LNCAP (cell line): ENCODE results near the gene PRKAR2B.

ENCODE experiments used
- TF ChIP-seq, protein P1 (sequence below): fragments of 450-650 bp; IDR thresholded peaks from 2 replicates; pipeline ENCODE4 v1.5.1; 2017; ENCODE audit warnings: mild to moderate bottlenecking

PRKAR2B gene

DNA sequence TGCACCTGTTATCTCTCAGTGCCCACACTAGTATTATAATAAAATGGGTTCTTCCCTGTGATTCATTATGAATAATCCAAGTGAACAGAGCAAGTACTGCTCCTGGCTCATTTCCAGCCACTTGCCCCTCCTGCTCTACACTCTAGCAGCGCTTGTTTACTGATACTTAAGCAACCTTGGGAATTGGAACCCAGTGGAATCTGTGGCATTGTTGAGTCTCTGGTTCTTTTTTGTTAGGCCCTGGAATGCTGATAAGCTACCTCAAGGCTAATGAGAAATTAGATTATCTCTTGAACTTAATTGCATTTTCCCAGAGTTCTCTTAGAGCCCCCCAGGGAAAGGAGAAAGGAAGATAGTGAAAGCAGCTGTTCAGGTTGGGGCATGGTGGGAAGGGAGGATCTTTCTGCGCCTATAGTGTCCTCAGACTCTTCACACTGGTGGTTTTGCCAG is 34.0 kb downstream of the PRKAR2B start:
- TF ChIP-seq, protein P1, sequence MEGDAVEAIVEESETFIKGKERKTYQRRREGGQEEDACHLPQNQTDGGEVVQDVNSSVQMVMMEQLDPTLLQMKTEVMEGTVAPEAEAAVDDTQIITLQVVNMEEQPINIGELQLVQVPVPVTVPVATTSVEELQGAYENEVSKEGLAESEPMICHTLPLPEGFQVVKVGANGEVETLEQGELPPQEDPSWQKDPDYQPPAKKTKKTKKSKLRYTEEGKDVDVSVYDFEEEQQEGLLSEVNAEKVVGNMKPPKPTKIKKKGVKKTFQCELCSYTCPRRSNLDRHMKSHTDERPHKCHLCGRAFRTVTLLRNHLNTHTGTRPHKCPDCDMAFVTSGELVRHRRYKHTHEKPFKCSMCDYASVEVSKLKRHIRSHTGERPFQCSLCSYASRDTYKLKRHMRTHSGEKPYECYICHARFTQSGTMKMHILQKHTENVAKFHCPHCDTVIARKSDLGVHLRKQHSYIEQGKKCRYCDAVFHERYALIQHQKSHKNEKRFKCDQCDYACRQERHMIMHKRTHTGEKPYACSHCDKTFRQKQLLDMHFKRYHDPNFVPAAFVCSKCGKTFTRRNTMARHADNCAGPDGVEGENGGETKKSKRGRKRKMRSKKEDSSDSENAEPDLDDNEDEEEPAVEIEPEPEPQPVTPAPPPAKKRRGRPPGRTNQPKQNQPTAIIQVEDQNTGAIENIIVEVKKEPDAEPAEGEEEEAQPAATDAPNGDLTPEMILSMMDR = no peak

DNA sequence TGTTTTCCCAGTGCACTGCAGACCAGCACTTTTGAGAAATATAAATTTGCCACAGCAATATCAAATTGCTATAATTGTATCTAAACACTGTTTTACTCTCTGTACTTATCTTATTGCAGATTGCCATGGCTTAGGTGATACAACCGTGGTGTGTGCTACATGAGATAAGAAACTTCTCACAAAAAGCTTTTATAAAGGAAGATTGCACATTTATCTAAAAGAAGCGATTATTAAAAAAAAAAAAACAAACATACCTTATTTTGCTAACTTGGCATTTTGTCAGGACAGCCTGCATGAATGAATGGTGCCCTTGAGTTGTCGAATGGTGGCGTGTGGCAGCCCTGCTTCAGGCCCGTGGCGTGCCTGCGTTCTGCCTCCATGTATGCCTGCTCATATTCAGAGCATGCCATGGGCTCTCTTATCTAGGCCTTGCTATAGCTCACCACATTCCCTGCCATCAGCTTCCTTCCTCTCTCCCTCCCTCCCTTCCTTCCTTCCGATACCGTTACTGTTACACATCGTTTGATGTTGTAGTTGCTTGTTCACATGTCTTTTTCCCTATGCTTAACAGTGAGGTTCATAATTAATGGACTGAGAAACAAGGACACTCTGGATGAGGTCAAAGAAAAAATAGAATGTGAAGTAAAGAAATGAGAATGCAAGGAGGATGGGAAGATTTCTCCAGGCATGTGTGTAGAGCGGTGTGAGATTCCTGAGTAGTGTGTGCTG is 34.9 kb downstream of the PRKAR2B start:
- TF ChIP-seq, protein P1 = no peak

DNA sequence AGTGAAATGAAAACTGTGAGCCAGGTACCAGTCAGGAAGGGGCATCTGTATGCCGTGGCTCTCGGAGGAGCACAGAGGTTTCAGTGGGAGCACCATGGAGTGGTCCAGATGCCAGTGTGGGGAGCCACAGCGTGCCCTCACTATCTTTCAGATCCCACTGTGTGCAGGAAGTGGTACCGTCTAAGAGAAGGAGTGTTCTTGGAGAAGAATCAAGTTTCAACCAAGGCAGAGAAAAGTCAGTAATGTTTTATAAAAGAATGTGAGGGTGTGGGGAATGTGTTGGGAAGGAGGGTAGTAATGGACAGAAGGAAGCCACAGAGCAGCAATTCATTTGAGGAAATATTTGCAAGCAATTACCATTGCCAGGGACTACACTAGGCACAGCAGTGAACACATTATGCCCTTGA is 35.6 kb downstream of the PRKAR2B start:
- TF ChIP-seq, protein P1 = no peak

DNA sequence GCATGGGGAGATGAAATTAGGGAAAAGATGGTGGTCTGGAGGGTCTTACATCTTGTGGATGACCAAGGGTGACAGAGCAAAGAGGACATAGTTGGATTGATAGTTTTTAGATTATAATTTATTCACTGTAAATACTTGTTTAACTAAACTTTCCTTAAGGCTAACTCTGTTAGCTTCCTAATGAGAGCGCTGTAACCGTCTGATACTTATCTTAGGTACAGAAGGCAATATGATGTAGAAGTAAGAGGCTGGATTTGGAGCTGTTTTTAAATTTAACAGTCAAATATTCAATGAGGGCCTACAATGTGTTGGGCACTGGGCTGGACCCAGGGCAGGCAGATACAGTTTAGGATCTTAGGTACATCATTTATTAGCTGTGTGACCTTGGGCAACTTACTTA is 36.0 kb downstream of the PRKAR2B start:
- TF ChIP-seq, protein P1 = no peak

DNA sequence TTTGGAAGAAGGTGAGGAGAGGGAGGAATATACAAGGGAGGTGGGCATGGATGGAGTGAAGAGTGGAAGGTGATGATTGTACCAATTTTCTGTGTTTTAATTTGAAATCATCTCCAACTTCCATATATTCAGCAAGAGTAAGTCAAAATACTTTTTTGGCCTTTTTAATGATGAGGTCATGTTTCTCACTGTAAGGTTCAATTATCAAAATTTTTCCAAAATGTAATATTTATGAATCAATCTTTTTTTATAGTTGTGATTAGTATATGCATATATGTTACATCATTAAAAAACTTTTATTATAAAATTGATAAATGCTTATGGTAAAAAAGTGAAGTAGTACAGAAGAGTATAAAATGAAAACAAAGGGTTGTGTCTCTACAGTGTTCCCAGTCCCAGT is 40.7 kb downstream of the PRKAR2B start:
- TF ChIP-seq, protein P1 = no peak

DNA sequence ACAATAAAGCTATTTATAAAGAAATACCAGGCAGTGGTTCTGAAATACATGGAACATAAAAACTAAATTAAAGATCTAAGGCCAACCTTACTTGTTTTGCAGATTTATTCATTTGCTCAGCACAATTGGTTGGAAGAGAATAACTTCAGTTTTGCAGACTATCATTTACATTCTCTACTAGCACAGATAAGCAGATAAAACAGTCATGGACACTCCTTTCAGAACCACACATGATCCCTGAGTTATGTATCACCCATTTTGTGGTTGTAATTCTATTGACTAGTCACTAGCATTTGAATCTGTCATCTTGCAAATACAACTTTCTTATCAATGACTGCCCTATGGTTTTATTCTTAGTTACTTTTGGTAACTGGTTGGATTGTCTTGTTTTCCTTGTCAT is 45.1 kb downstream of the PRKAR2B start:
- TF ChIP-seq, protein P1 = no peak

DNA sequence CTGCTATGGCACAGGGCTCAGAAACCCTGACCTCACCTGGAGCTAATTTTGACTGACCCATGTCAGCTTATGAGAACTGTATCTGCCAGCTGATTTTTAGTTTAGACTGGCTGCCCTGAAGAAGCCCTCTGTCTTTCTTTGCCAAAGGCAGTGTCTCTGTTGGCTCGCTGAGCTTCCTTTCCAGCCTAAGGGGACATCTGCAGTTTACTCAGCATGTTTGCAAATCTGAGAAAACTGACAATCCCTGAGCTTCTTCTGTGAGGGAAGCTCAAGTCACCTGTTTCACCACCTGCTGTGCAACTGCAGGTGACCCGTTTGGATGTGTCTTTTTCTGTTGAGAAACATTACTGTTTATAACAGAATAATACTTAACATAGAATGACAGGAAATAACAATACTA is 46.0 kb downstream of the PRKAR2B start:
- TF ChIP-seq, protein P1 = no peak

DNA sequence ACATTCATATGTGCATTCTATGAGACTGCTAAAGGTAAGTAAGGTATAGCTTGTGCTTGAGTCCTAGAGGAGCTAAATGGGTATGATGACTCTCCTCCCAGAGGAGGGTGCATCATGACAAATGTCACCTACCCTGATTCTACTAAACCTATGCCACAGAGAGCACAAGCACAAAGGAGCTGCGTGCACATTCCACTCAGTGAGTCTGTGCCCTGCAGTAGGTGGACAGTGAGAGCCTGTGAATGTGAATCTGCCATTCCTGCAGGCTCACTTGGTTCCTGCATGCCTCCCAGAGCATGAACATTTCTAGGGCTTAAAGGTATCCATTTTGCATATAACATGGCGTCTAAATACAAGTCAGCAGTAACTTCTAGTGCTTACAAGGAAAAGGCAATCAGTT is 46.8 kb downstream of the PRKAR2B start:
- TF ChIP-seq, protein P1 = no peak
